WTC11 (cell line): ENCODE results near the gene TMEM82.

Experiments
- CTCF ChIP-seq: fragments of 200-600 bp; IDR thresholded peaks from 2 replicates; pipeline ENCODE4 v1.8.0; 2022; ENCODE audit warnings: antibody characterized with exemption
- SP1 ChIP-seq: sonication (generic); formaldehyde crosslinking; conservative IDR thresholded peaks from 2 replicates; pipeline ENCODE4 v1.8.1; 2022; ENCODE audit warnings: missing genetic modification reagents

DNA sequence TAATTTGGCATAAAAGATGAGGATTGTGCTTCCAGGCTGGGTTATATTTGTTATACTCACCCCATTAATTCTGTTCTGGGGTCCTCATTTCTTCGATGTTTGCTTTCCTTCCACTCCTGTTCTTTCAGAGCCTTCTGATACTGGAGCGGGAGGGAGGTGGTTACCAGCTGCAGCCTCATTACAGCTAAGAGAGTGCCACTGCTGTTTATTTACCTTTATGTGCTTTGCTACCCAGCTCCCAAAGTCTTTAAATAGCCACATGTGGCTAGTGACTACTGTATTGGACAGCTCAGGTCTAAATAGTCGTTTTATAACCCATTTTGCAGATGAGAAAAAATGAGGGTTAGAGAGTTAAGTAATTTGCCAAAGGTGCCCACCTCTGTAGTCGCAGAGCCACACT lies 33.1 kb upstream of the TMEM82 start:
- TF ChIP-seq SP1 (no peak), CTCF (no peak)
